GM12878 (cell line): ENCODE measurements around the gene NEAT1.

Source experiments
- EZH2 ChIP-seq: IDR thresholded peaks from 2 replicates; pipeline ENCODE4 v1.6.1; 2012; ENCODE audit warnings: low read depth, mild to moderate bottlenecking, control low read depth, inconsistent platforms, low read length, borderline replicate concordance; ENCODE audit not compliant: control insufficient read depth
- MXI1 ChIP-seq: fragments of 150-350 bp; IDR thresholded peaks from 2 replicates; pipeline ENCODE4 v1.6.1; 2011; ENCODE audit warnings: low read depth, mild to moderate bottlenecking, inconsistent platforms, low read length, improper control_type of control experiment
- NFXL1 ChIP-seq: fragments of 450-650 bp; IDR thresholded peaks from 2 replicates; pipeline ENCODE4 v1.6.1; 2017; ENCODE audit warnings: antibody characterized with exemption, mild to moderate bottlenecking, borderline replicate concordance

- no peak for TF ChIP-seq MXI1
- TF ChIP-seq NFXL1 = no peak
- no peak for TF ChIP-seq EZH2
Measured at GRCh38 chr11:65445604-65446445, 23.2 kb downstream of the NEAT1 start.
